Mesothelial cell of epicardium (in vitro differentiated cells): ENCODE measurements around the gene SLC28A3. TPM values are rescaled to one million over a fixed set of nuclear protein-coding genes. Genes with fewer than 3 reads are reported as not detected.

Source experiments
- DNase-seq, 2 experiments: peaks; one replicate each; pipeline ENCODE4 v3.0.0; 2021; ENCODE audit warnings: low spot score in 2 of 2; ENCODE audit not compliant: unreplicated experiment in 2 of 2
- H3K27ac Mint-ChIP-seq: 2 replicates; pipeline ENCODE4 v1.8.0; 2021; ENCODE audit warnings: mixed read lengths
- H3K27me3 Mint-ChIP-seq: 2 replicates; pipeline ENCODE4 v1.8.0; 2021; ENCODE audit warnings: low read depth, mixed read lengths
- H3K36me3 Mint-ChIP-seq: 2 replicates; pipeline ENCODE4 v1.8.0; 2021; ENCODE audit warnings: mixed read lengths
- H3K4me1 Mint-ChIP-seq: 2 replicates; pipeline ENCODE4 v1.8.0; 2021; ENCODE audit warnings: mixed read lengths
- H3K4me3 Mint-ChIP-seq: 2 replicates; pipeline ENCODE4 v1.8.0; 2021; ENCODE audit warnings: mild to moderate bottlenecking, moderate library complexity, mixed read lengths
- H3K9me3 Mint-ChIP-seq: 2 replicates; pipeline ENCODE4 v1.8.0; 2021; ENCODE audit warnings: mixed read lengths
- total RNA-seq: library from RNA; stranded (reverse); gene quantifications from 3 replicates; pipeline ENCODE4 v1.2.1, GENCODE V29; 2021
- TF ChIP-seq, protein P1 (sequence below): fragments of 200-600 bp; sonication (generic); IDR thresholded peaks from one replicate; pipeline ENCODE4 v1.5.0; 2021; ENCODE audit warnings: antibody characterized with exemption; ENCODE audit not compliant: unreplicated experiment

The SLC28A3 gene
- total RNA-seq, 1 donor from 2014 or later: 0.89 TPM

DNA sequence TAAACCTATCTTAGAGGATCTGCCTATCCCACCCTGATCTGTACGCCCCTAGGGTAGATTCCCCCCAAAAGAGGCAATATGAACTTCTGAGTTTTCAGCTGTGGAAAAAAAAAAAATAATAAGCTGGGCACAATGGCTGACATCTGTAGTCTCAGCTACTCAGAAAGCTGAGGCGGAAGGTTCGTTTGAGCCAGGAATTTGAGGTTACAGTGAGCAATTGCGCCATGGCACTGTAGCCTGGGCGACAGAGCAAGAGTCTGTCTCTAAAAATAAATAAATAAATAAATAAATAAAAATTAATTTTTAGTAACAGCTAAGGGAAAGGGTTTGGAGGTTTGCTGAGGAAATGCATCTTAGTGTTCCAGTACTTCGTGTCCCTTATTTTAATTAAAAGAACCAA, 21.1 kb upstream of the SLC28A3 start:
- no peak overlapping the region for H3K4me3 Mint-ChIP-seq
- H3K36me3 Mint-ChIP-seq: peaks cover 4% of the 10 kb centered on the region
- no peaks in the 10 kb centered on the region for H3K27me3 Mint-ChIP-seq
- DNase-seq: no peak
- peaks cover 21% of the 10 kb centered on the region for H3K9me3 Mint-ChIP-seq
- peaks cover 2% of the 10 kb centered on the region for H3K4me1 Mint-ChIP-seq
- H3K27ac Mint-ChIP-seq: no peak overlapping the region
- TF ChIP-seq, protein P1, sequence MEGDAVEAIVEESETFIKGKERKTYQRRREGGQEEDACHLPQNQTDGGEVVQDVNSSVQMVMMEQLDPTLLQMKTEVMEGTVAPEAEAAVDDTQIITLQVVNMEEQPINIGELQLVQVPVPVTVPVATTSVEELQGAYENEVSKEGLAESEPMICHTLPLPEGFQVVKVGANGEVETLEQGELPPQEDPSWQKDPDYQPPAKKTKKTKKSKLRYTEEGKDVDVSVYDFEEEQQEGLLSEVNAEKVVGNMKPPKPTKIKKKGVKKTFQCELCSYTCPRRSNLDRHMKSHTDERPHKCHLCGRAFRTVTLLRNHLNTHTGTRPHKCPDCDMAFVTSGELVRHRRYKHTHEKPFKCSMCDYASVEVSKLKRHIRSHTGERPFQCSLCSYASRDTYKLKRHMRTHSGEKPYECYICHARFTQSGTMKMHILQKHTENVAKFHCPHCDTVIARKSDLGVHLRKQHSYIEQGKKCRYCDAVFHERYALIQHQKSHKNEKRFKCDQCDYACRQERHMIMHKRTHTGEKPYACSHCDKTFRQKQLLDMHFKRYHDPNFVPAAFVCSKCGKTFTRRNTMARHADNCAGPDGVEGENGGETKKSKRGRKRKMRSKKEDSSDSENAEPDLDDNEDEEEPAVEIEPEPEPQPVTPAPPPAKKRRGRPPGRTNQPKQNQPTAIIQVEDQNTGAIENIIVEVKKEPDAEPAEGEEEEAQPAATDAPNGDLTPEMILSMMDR: no peak

DNA sequence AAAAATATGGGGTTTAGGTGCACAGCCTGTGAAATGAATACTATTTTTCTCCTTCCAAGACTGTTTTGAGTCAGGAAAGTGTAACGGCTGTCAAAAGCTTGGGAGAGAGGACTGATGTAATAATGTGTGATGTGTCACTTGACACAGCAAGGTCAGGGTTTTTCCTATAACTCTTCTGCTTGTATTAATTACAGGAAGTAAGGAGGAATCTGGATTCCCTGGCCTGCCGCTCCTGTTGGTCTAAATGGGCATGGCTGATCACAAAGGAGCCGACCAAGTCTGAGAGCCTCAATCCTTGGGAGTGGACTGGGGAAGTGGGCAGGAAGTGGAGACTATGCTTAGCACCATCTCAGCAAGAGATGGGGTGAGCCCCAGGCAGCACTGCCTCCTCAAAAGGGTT, 16.7 kb upstream of the SLC28A3 start:
- no peak overlapping the region for H3K4me3 Mint-ChIP-seq

DNA sequence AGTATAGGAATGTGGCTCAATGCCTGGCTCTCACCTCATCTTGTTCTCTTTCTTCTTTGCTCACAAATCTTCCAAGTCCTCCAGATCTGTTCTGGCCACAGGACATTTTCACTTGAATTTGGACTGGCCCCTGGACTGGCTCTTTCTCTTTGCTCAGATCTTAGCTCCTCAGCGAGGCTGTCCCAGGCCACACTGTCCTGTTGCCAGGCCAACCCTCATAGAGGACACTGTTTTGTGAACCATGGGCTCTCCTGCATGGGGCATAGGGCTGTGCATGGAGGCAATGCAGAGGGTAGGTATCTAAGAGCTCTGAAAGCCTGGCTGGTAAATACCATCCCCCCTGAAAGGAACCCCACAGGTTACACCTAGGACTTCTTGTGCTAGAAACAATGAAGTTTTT, 13.5 kb upstream of the SLC28A3 start:
- H3K9me3 Mint-ChIP-seq: peaks cover 6% of the 10 kb centered on the region
- H3K4me1 Mint-ChIP-seq: peaks cover 2% of the 10 kb centered on the region
- no peak overlapping the region for H3K4me3 Mint-ChIP-seq
- no peaks in the 10 kb centered on the region for H3K27me3 Mint-ChIP-seq
- no peak for DNase-seq
- TF ChIP-seq, protein P1: no peak
- no peaks in the 10 kb centered on the region for H3K36me3 Mint-ChIP-seq
- no peak overlapping the region for H3K27ac Mint-ChIP-seq

More for the DNA sequence above, 16.7 kb upstream of the SLC28A3 start:
- Mint-ChIP-seq H3K36me3 (no peaks in the 10 kb centered on the region), H3K9me3 (peaks cover 3% of the 10 kb centered on the region), H3K4me1 (peaks cover 2% of the 10 kb centered on the region), H3K27me3 (no peaks in the 10 kb centered on the region), H3K27ac (no peak overlapping the region)
- TF ChIP-seq, protein P1: no peak
- DNase-seq: no peak

DNA sequence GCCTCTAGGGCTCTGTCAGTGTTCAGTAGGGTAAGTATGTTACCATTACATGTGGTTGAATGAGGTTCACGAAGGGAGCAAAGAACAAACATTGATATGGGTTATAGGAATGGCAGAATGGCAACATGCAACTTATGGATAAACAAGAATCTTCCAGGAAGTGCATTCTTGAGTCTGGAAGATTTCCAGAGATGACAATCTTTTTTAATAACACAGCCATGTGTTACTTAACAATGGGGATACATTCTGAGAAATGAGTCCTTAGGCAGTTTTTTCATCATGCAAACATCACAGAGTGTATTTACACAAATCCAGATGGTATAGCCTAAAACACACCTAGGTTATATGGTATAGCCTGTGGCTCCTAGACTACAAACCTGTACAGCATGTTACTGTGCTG, 9.1 kb upstream of the SLC28A3 start:
- H3K36me3 Mint-ChIP-seq: no peaks in the 10 kb centered on the region
- TF ChIP-seq, protein P1: no peak
- no peak for DNase-seq
- H3K27ac Mint-ChIP-seq: no peak overlapping the region
- no peaks in the 10 kb centered on the region for H3K27me3 Mint-ChIP-seq
- no peak overlapping the region for H3K4me3 Mint-ChIP-seq
- peaks cover 16% of the 10 kb centered on the region for H3K4me1 Mint-ChIP-seq
- H3K9me3 Mint-ChIP-seq: peaks cover 11% of the 10 kb centered on the region

DNA sequence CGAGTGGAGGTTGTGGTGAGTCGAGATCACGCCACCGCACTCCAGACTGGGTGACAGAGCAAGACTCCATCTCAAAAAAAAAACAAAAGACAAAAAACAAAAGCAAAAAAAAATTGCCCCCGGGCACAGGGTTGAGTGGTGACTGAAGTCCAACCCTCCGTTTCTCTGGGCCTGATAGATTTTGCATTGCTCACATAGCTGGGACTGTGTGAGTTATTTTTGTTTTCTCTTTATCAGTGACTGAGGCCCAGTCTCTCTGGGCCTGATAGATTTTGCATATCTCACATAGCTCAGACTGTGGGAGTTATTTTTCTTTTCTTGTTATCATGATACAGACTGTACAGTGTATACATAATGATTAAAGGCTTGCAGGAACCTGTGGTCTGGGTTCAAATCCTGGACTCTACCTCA, 2.6 kb upstream of the SLC28A3 start:
- TF ChIP-seq, protein P1: no peak
- Mint-ChIP-seq H3K36me3 (no peaks in the 10 kb centered on the region), H3K9me3 (no peaks in the 10 kb centered on the region), H3K4me3 (no peak overlapping the region), H3K4me1 (peaks cover 49% of the 10 kb centered on the region), H3K27me3 (no peaks in the 10 kb centered on the region), H3K27ac (peak overlapping the region; percentile 71)
- DNase-seq: no peak

DNA sequence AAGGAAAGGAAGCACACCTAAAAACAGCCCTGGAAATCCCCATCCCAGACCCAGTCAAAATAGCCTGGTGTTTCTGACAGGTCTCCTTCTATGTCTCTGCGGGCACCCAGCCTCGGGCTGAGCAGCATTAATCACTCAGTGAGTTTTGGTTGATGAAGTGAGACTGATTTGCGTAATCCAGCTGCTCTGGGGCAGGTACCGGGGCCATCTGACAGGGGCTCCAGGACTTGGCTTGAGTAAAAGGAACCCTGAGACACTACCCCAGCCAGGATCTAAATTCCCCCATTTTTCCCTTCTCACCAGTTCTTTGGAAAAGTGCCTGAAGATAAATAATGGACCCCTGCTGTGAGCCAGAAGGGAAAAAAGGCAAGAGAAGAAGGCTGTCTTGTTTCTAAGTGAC, 596 bp downstream of the SLC28A3 start:
- no peaks in the 10 kb centered on the region for H3K36me3 Mint-ChIP-seq
- H3K27me3 Mint-ChIP-seq: no peaks in the 10 kb centered on the region
- TF ChIP-seq, protein P1: no peak
- H3K27ac Mint-ChIP-seq: peak overlapping the region; percentile 30
- H3K4me1 Mint-ChIP-seq: peaks cover 36% of the 10 kb centered on the region
- DNase-seq: no peak
- H3K4me3 Mint-ChIP-seq: no peak overlapping the region
- no peaks in the 10 kb centered on the region for H3K9me3 Mint-ChIP-seq
